MM.1S (cell line): ENCODE results near the gene ABCA9.

Experiments used
- EZH2 ChIP-seq: fragments of 300-600 bp; sonication (generic); optimal IDR thresholded peaks from 2 replicates; pipeline ENCODE3; 2017; ENCODE audit warnings: low read depth, mild to moderate bottlenecking, antibody characterized with exemption, low read length, mixed read lengths
- EZH2phosphoT487 ChIP-seq: fragments of 300-600 bp; sonication (generic); IDR thresholded peaks from 2 replicates; pipeline ENCODE4 v1.6.1; 2018; ENCODE audit warnings: antibody characterized with exemption, low read length
- TF ChIP-seq, protein P1 (sequence below): fragments of 300-600 bp; sonication (generic); IDR thresholded peaks from 2 replicates; pipeline ENCODE4 v1.5.1; 2016; ENCODE audit warnings: antibody characterized with exemption, low read length, mixed read lengths

DNA sequence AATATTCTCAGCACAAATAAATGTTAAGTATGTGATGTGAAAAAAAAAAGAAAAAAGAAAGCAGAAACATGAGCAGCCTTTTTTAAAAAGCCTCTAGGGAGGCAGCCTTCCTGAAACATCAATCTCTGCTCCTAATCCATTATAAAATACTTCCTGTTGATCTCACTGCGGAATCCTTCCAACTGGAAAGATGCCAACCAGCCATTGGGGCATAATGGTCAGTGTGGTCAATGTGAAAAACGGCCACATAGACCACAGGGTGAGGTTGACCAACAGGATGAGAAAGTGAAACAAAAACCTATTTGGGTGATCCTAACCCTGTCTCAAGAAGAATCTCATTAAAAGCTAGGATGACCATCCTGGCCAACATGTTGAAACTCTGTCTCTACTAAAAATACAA is 79.4 kb downstream of the ABCA9 start:
- TF ChIP-seq, protein P1, sequence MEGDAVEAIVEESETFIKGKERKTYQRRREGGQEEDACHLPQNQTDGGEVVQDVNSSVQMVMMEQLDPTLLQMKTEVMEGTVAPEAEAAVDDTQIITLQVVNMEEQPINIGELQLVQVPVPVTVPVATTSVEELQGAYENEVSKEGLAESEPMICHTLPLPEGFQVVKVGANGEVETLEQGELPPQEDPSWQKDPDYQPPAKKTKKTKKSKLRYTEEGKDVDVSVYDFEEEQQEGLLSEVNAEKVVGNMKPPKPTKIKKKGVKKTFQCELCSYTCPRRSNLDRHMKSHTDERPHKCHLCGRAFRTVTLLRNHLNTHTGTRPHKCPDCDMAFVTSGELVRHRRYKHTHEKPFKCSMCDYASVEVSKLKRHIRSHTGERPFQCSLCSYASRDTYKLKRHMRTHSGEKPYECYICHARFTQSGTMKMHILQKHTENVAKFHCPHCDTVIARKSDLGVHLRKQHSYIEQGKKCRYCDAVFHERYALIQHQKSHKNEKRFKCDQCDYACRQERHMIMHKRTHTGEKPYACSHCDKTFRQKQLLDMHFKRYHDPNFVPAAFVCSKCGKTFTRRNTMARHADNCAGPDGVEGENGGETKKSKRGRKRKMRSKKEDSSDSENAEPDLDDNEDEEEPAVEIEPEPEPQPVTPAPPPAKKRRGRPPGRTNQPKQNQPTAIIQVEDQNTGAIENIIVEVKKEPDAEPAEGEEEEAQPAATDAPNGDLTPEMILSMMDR: no peak
- TF ChIP-seq EZH2phosphoT487 (no peak), EZH2 (no peak)
